HTR-8/SVneo (cell line): Measurements from ENCODE around the gene RITA1.
A peak's percentile ranks its signal among the peaks of the same experiment; 100 is the strongest.

ENCODE experiments used
- DNase-seq: peaks from one replicate; pipeline ENCODE4 v3.0.0; 2011; ENCODE audit warnings: low spot score, mixed read lengths; ENCODE audit not compliant: insufficient read length
- FAIRE-seq: peaks from 2 replicates; lab custom pipeline; 2011; peaks lifted over from hg19 to GRCh38; lab: Jason Lieb, UNC

Gene RITA1

GRCh38 chr12:113152835-113153814, 32.4 kb upstream of the RITA1 start:
- FAIRE-seq: peak; percentile 81

GRCh38 chr12:113154351-113154973, 31.1 kb upstream of the RITA1 start:
- no peak for FAIRE-seq
- no peak for DNase-seq

More at GRCh38 chr12:113152835-113153814, 32.4 kb upstream of the RITA1 start:
- peak; percentile 89 for DNase-seq

- no peak for DNase-seq
- FAIRE-seq: no peak
These were observed 30.5 kb upstream of the RITA1 start for GRCh38 chr12:113155060-113155459.

- DNase-seq (no peak), FAIRE-seq (no peak)
These were observed 29.9 kb upstream of the RITA1 start for GRCh38 chr12:113155646-113156045.

- DNase-seq (no peak), FAIRE-seq (no peak)
These were observed 28.2 kb upstream of the RITA1 start for GRCh38 chr12:113157218-113157859.

- FAIRE-seq: no peak
These were observed 26.9 kb upstream of the RITA1 start for GRCh38 chr12:113158439-113159203.

GRCh38 chr12:113159937-113160336, 25.6 kb upstream of the RITA1 start:
- FAIRE-seq (no peak), DNase-seq (no peak)

More at GRCh38 chr12:113158439-113159203, 26.9 kb upstream of the RITA1 start:
- no peak for DNase-seq

GRCh38 chr12:113161415-113162016, 24.0 kb upstream of the RITA1 start:
- no peak for DNase-seq

GRCh38 chr12:113162102-113163029, 23.2 kb upstream of the RITA1 start:
- DNase-seq (no peak), FAIRE-seq (no peak)

More at GRCh38 chr12:113161415-113162016, 24.0 kb upstream of the RITA1 start:
- FAIRE-seq: no peak

- DNase-seq: no peak
These were observed 22.5 kb upstream of the RITA1 start for GRCh38 chr12:113163030-113163360.

GRCh38 chr12:113164014-113164413, 21.5 kb upstream of the RITA1 start:
- FAIRE-seq (no peak), DNase-seq (no peak)

More at GRCh38 chr12:113163030-113163360, 22.5 kb upstream of the RITA1 start:
- no peak for FAIRE-seq

- FAIRE-seq: no peak
These were observed 19.7 kb upstream of the RITA1 start for GRCh38 chr12:113165521-113166450.

GRCh38 chr12:113167868-113168267, 17.7 kb upstream of the RITA1 start:
- DNase-seq (no peak), FAIRE-seq (no peak)

More at GRCh38 chr12:113165521-113166450, 19.7 kb upstream of the RITA1 start:
- no peak for DNase-seq

GRCh38 chr12:113169697-113170096, 15.8 kb upstream of the RITA1 start:
- DNase-seq (no peak), FAIRE-seq (no peak)

GRCh38 chr12:113170457-113170856, 15.1 kb upstream of the RITA1 start:
- no peak for FAIRE-seq

GRCh38 chr12:113170926-113171325, 14.6 kb upstream of the RITA1 start:
- FAIRE-seq (no peak), DNase-seq (no peak)

More at GRCh38 chr12:113170457-113170856, 15.1 kb upstream of the RITA1 start:
- no peak for DNase-seq

- DNase-seq (no peak), FAIRE-seq (no peak)
These were observed 14.0 kb upstream of the RITA1 start for GRCh38 chr12:113171543-113171942.
